H1 (cell line): ENCODE data around the gene CDV3. TPM values are rescaled to one million over a fixed set of nuclear protein-coding genes. Genes with fewer than 3 reads are reported as not detected.

ENCODE experiments used
- CTCF ChIA-PET: fragments of 300-600 bp; sonication (Branson Sonifier 250); formaldehyde crosslinking; loops from one replicate; lab custom pipeline; 2021; ENCODE audit not compliant: partially characterized antibody; lab: Charles Lee
- POLR2A ChIA-PET: fragments of 300-600 bp; sonication (Branson Sonifier 250); formaldehyde crosslinking; loops from one replicate; lab custom pipeline; 2021; ENCODE audit warnings: inconsistent platforms; ENCODE audit not compliant: partially characterized antibody; lab: Charles Lee
- DNase-seq, 2 experiments: peaks; one replicate each; pipeline versions ENCODE4 v3.0.0 to v3.0.0-alpha.2; 2010 to 2022; ENCODE audit warnings: low spot score in 2 of 2, low read depth in 1 of 2, mixed read lengths in 1 of 2
- FAIRE-seq: peaks from 2 replicates; lab custom pipeline; 2011; peaks lifted over from hg19 to GRCh38; lab: Jason Lieb, UNC
- H2AFZ ChIP-seq: 2 replicates; pipeline ENCODE4 v1.8.1; 2012; ENCODE audit warnings: low read length, inconsistent platforms
- H2AK5ac ChIP-seq: 2 replicates; pipeline ENCODE4 v1.6.1; 2013; ENCODE audit warnings: low read depth, low read length
- H2BK120ac ChIP-seq: replicated peaks from 2 replicates; pipeline ENCODE3; 2013; ENCODE audit warnings: low read depth, low read length, inconsistent platforms
- H2BK12ac ChIP-seq: 2 replicates; pipeline ENCODE4 v1.6.1; 2013; ENCODE audit warnings: low read depth, low read length
- H2BK15ac ChIP-seq: 2 replicates; pipeline ENCODE4 v1.6.1; 2013; ENCODE audit warnings: low read length
- H2BK20ac ChIP-seq: 2 replicates; pipeline ENCODE4 v1.6.1; 2013; ENCODE audit warnings: low read length
- H2BK5ac ChIP-seq: 2 replicates; pipeline ENCODE4 v1.6.1; 2013; ENCODE audit warnings: low read depth, low read length
- H3K14ac ChIP-seq: 2 replicates; pipeline ENCODE4 v1.6.1; 2013; ENCODE audit warnings: inconsistent platforms; ENCODE audit not compliant: insufficient read length
- H3K18ac ChIP-seq: 2 replicates; pipeline ENCODE4 v1.6.1; 2013; ENCODE audit warnings: low read length; ENCODE audit errors: extremely low read depth
- H3K23ac ChIP-seq: 2 replicates; pipeline ENCODE4 v1.6.1; 2013; ENCODE audit warnings: inconsistent platforms; ENCODE audit not compliant: insufficient read length
- H3K23me2 ChIP-seq: 2 replicates; pipeline ENCODE4 v1.6.1; 2013; ENCODE audit warnings: low read depth, low read length
- H3K27ac ChIP-seq: 2 replicates; pipeline ENCODE4 v1.6.1; 2011; ENCODE audit warnings: low read depth, low read length, inconsistent platforms
- H3K27me3 ChIP-seq, 4 experiments: replicated peaks in 1 of 4; 1 replicate in 1 of 4; 2 replicates in 3 of 4; pipeline versions ENCODE4 v1.6.1 to v1.8.1; 2011 to 2013; ENCODE audit warnings: low read length in 3 of 4, mild to moderate bottlenecking in 3 of 4, inconsistent platforms in 2 of 4, mixed read lengths in 2 of 4, moderate library complexity in 1 of 4; ENCODE audit not compliant: control insufficient read depth in 3 of 4, insufficient read depth in 3 of 4; ENCODE audit errors: extremely low read depth in 1 of 4
- H3K36me3 ChIP-seq, 4 experiments: 2 replicates each; pipeline versions ENCODE4 v1.6.1 to v1.8.1; 2011 to 2013; ENCODE audit warnings: mild to moderate bottlenecking in 4 of 4, low read length in 3 of 4, moderate library complexity in 2 of 4, control low read depth in 1 of 4, inconsistent platforms in 1 of 4; ENCODE audit not compliant: insufficient read depth in 4 of 4, control insufficient read depth in 2 of 4
- H3K4ac ChIP-seq: replicated peaks from 2 replicates; pipeline ENCODE3; 2013; ENCODE audit warnings: low read length, low read depth, mixed read lengths, inconsistent platforms; ENCODE audit not compliant: insufficient read length
- H3K4me1 ChIP-seq, 4 experiments: replicated peaks in 1 of 4; 1 replicate in 1 of 4; 2 replicates in 3 of 4; pipeline versions ENCODE4 v1.6.1 to v1.8.1; 2011 to 2013; ENCODE audit warnings: low read length in 3 of 4, inconsistent platforms in 2 of 4, mixed read lengths in 1 of 4; ENCODE audit not compliant: insufficient read depth in 4 of 4, control insufficient read depth in 3 of 4
- H3K4me2 ChIP-seq, 2 experiments: 2 replicates each; pipeline versions ENCODE4 v1.6.1 to v1.8.1; 2011 to 2013; ENCODE audit warnings: low read depth in 2 of 2, low read length in 2 of 2, control low read depth in 1 of 2, inconsistent platforms in 1 of 2, mild to moderate bottlenecking in 1 of 2; ENCODE audit not compliant: insufficient read depth in 1 of 2
- H3K4me3 ChIP-seq, 4 experiments: fragments of 200-600, 300-600 bp in 1 of 4; sonication (generic), shearing (Covaris generic), sonication (Bioruptor Twin) in 1 of 4; 2 replicates each; pipeline versions ENCODE4 v1.5.1 to v1.8.1; 2011 to 2016; ENCODE audit warnings: low read length in 4 of 4, low read depth in 3 of 4, control low read depth in 2 of 4, inconsistent platforms in 2 of 4, mild to moderate bottlenecking in 2 of 4, mixed read lengths in 1 of 4, moderate library complexity in 1 of 4; ENCODE audit not compliant: insufficient read depth in 2 of 4; ENCODE audit errors: extremely low read depth in 1 of 4
- H3K56ac ChIP-seq: replicated peaks from 2 replicates; pipeline ENCODE3; 2013; ENCODE audit warnings: low read depth, mild to moderate bottlenecking, mixed read lengths, low read length, inconsistent platforms; ENCODE audit not compliant: insufficient read length
- H3K79me1 ChIP-seq: 2 replicates; pipeline ENCODE4 v1.6.1; 2013; ENCODE audit warnings: low read depth, low read length, control low read depth
- H3K79me2 ChIP-seq, 2 experiments: 2 replicates each; pipeline versions ENCODE4 v1.6.1 to v1.8.1; 2012 to 2013; ENCODE audit warnings: low read length in 2 of 2, mild to moderate bottlenecking in 2 of 2, inconsistent platforms in 1 of 2; ENCODE audit not compliant: insufficient read depth in 2 of 2, control insufficient read depth in 1 of 2
- H3K9ac ChIP-seq, 4 experiments: replicated peaks in 1 of 4; 1 replicate in 1 of 4; 2 replicates in 3 of 4; pipeline versions ENCODE4 v1.6.1 to v1.8.1; 2011 to 2013; ENCODE audit warnings: low read depth in 3 of 4, low read length in 3 of 4, control low read depth in 2 of 4, mild to moderate bottlenecking in 2 of 4, moderate library complexity in 2 of 4, inconsistent platforms in 1 of 4; ENCODE audit errors: extremely low read depth in 1 of 4
- H3K9me3 ChIP-seq, 2 experiments: 2 replicates each; pipeline versions ENCODE4 v1.6.1 to v1.8.1; 2012 to 2013; ENCODE audit warnings: mild to moderate bottlenecking in 2 of 2, moderate library complexity in 2 of 2, control low read depth in 1 of 2, inconsistent platforms in 1 of 2, low read depth in 1 of 2, low read length in 1 of 2, mixed read lengths in 1 of 2; ENCODE audit not compliant: insufficient read depth in 2 of 2
- H4K20me1 ChIP-seq, 2 experiments: replicated peaks in 1 of 2; 2 replicates each; pipeline versions ENCODE3 to v1.8.1; 2011 to 2013; ENCODE audit warnings: inconsistent platforms in 2 of 2, low read length in 2 of 2, mild to moderate bottlenecking in 1 of 2; ENCODE audit not compliant: insufficient read depth in 2 of 2, control insufficient read depth in 1 of 2
- H4K5ac ChIP-seq: 2 replicates; pipeline ENCODE4 v1.6.1; 2013; ENCODE audit warnings: low read length, low read depth, mixed read lengths, inconsistent platforms; ENCODE audit not compliant: insufficient read length
- H4K8ac ChIP-seq: 2 replicates; pipeline ENCODE4 v1.8.0; 2013; ENCODE audit warnings: mild to moderate bottlenecking, moderate library complexity, low read length, inconsistent platforms; ENCODE audit not compliant: insufficient read depth; ENCODE audit errors: extremely low read depth
- H4K91ac ChIP-seq: replicated peaks from 2 replicates; pipeline ENCODE3; 2013; ENCODE audit warnings: low read length, mixed read lengths, inconsistent platforms; ENCODE audit not compliant: insufficient read length
- BACH1 ChIP-seq: IDR thresholded peaks from 2 replicates; pipeline ENCODE4 v1.6.1; 2012; ENCODE audit warnings: low read length, improper control_type of control experiment
- BRCA1 ChIP-seq: IDR thresholded peaks from 2 replicates; pipeline ENCODE4 v1.6.1; 2012; ENCODE audit warnings: low read depth, low read length, improper control_type of control experiment
- CBX5 ChIP-seq: fragments of 300-800, 300-1000 bp; sonication (generic); IDR thresholded peaks from 2 replicates; pipeline ENCODE4 v1.7.1; 2016; ENCODE audit warnings: antibody characterized with exemption, low read length, low read depth
- EZH2 ChIP-seq: fragments of 200-600 bp; sonication (generic); IDR thresholded peaks from 2 replicates; pipeline ENCODE4 v1.7.1; 2012; ENCODE audit warnings: low read depth, mild to moderate bottlenecking, moderate library complexity, low read length, inconsistent platforms; ENCODE audit not compliant: severe bottlenecking
- GABPA ChIP-seq: IDR thresholded peaks from 2 replicates; pipeline ENCODE4 v1.6.1; 2011; ENCODE audit warnings: mild to moderate bottlenecking, low read length, moderate library complexity, borderline replicate concordance; ENCODE audit not compliant: insufficient read depth
- GTF2F1 ChIP-seq: IDR thresholded peaks from 2 replicates; pipeline ENCODE4 v1.6.1; 2012; ENCODE audit warnings: low read depth, low read length, improper control_type of control experiment, borderline replicate concordance
- JUN ChIP-seq: IDR thresholded peaks from 2 replicates; pipeline ENCODE4 v1.6.1; 2011; ENCODE audit warnings: low read depth, mild to moderate bottlenecking, improper control_type of control experiment, low read length
- POLR2A ChIP-seq, 2 experiments: IDR thresholded peaks; 1 replicate in 1 of 2; 2 replicates in 1 of 2; pipeline ENCODE4 v1.6.1; 2011; ENCODE audit warnings: low read depth in 2 of 2, low read length in 2 of 2, mild to moderate bottlenecking in 2 of 2; ENCODE audit errors: control extremely low read depth in 1 of 2
- POLR2AphosphoS5 ChIP-seq: IDR thresholded peaks from 2 replicates; pipeline ENCODE4 v1.6.1; 2011; ENCODE audit warnings: low read depth, low read length
- RXRA ChIP-seq: IDR thresholded peaks from 2 replicates; pipeline ENCODE4 v1.6.1; 2011; ENCODE audit warnings: low read depth, mild to moderate bottlenecking, low read length, moderate library complexity; ENCODE audit not compliant: insufficient read depth
- SAP30 ChIP-seq: fragments of 300-600 bp; sonication (generic); IDR thresholded peaks from 2 replicates; pipeline ENCODE4 v1.7.1; 2012; ENCODE audit warnings: low read length, moderate library complexity, mild to moderate bottlenecking, inconsistent platforms; ENCODE audit not compliant: insufficient read depth, insufficient replicate concordance
- SP1 ChIP-seq: IDR thresholded peaks from 2 replicates; pipeline ENCODE4 v1.6.1; 2011; ENCODE audit warnings: low read depth, low read length
- SRF ChIP-seq: IDR thresholded peaks from 2 replicates; pipeline ENCODE4 v1.6.1; 2011; ENCODE audit warnings: mild to moderate bottlenecking, low read depth, low read length, moderate library complexity
- WGBS, 2 experiments: shearing (Covaris generic) in 1 of 2; methylation state at CpG; one replicate each; pipeline versions ENCODE4 v1.1.6 to v1.1.7; 2013 to 2015; ENCODE audit warnings: low lambda C conversion rate in 2 of 2, mixed read lengths in 2 of 2, inconsistent platforms in 1 of 2, low coverage in 1 of 2, missing lambda C conversion rate in 1 of 2; ENCODE audit not compliant: insufficient replicate concordance in 2 of 2, insufficient coverage in 1 of 2, insufficient read length in 1 of 2; ENCODE audit errors: extremely low coverage in 1 of 2, missing lambda C conversion rate in 1 of 2; 5-methylcytosine and 5-hydroxymethylcytosine counted together
- polyA plus RNA-seq, 7 experiments: library from polyadenylated mRNA; depleted of rRNA in 3 of 7; stranded (reverse) in 5 of 7; unstranded in 2 of 7; fragments of >200 nt in 5 of 7; fragments of 200-250 nt in 2 of 7; gene quantifications; 1 replicate in 5 of 7; 2 replicates in 1 of 7; 4 replicates in 1 of 7; pipeline versions ENCODE4 v1.2.1 to v1.2.3, GENCODE V29; 2011 to 2013; ENCODE audit warnings: missing spikeins in 2 of 7, mixed read lengths in 2 of 7
- total RNA-seq: library from RNA; stranded (reverse); fragmentation: NEBNext Ultra II Directional; extraction: Animal tissue kit (Norgen Biotek cat#: 25700); gene quantifications from 2 replicates; pipeline ENCODE4 v1.2.1, GENCODE V29; 2021

Gene CDV3
- total and polyA plus RNA-seq, 2 of the 8 experiments (the other 6 are each of a cell fraction or from before 2014, with no cell fraction given): 29.4 to 163 TPM

DNA sequence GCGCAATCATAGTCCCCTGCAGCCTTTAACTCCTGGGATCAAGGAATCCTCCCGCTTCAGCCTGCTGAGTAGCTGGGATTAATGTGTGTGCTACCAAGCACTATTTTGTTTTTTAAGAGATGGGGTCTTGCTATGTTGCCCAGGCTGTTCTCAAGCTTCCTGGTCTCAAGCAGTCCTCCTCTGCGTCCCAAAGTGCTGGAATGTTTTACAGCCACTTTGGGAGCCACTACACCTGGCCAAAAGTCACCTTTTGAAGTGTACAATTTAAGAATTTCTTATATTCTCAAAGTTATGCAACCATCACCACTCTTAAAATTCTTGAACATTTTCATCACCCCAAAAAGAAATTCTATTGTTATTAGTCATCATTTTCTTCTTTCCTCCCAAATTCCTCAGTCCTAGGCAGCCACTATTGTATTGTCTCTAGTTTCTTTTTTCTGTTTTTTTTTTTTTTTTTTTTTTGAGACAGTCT is 17.8 kb downstream of the CDV3 start:
- Histone ChIP-seq H3K4me1 (no peaks in the 10 kb centered on the region), H2AFZ (no peak overlapping the region)
- TF ChIP-seq BACH1 (no peak), RXRA (no peak), POLR2AphosphoS5 (no peak), POLR2A (IDR thresholded peaks at IDR 0.05; ENCODE audit: control extremely low read depth in 1 of 2, low read depth in 2 of 2, low read length in 2 of 2) (no peak), GABPA (no peak), EZH2 (no peak), SP1 (no peak), SRF (no peak), GTF2F1 (no peak), SAP30 (no peak), JUN (no peak), BRCA1 (no peak), CBX5 (no peak)
- TF ChIP-seq, all 59 proteins: peak for 0
- Histone ChIP-seq H4K91ac (no peak overlapping the region), H3K36me3 (peaks cover 15 to 37% (median 29%) of the 10 kb centered on the region in 4 experiments), H3K14ac (no peak overlapping the region), H2BK120ac (no peak overlapping the region), H3K27me3 (no peaks in the 10 kb centered on the region), H4K5ac (no peak overlapping the region), H2AK5ac (no peak overlapping the region), H3K9ac (no peak overlapping the region), H2BK5ac (no peak overlapping the region), H4K20me1 (peaks cover 3 to 10% of the 10 kb centered on the region in 2 experiments), H3K4me2 (no peak overlapping the region), H3K23me2 (no peaks in the 10 kb centered on the region), H3K18ac (no peak overlapping the region), H2BK15ac (no peak overlapping the region), H3K9me3 (no peaks in the 10 kb centered on the region), H2BK12ac (no peak overlapping the region), H3K23ac (no peak overlapping the region), H3K79me2 (no peaks in the 10 kb centered on the region), H3K27ac (no peak overlapping the region), H3K4ac (no peak overlapping the region), H3K79me1 (no peaks in the 10 kb centered on the region), H3K56ac (no peak overlapping the region), H2BK20ac (no peak overlapping the region), H3K4me3 (no peak overlapping the region), H4K8ac (no peak overlapping the region)
- 88% methylated on average over 3 of the region's 3 CpGs; no CpG with 5 or more reads in 1 of the 2 experiments for WGBS, 2 experiments
- CTCF ChIA-PET: no interaction called here
- FAIRE-seq (no peak), DNase-seq (no peak)
- POLR2A ChIA-PET: interaction anchor here (1.2 to 1.5 kb wide), 3 partner anchors 9 to 16 kb away, joined by 3 to 5 read pairs (median 4); no protein-coding TSS in a partner anchor
